Ascending aorta (tissue), 2 donors: Measurements from ENCODE around the gene C1QC. TPM values are rescaled to one million over a fixed set of nuclear protein-coding genes. Genes with fewer than 3 reads are reported as not detected.
"Not testable (repeated sequence)": the region's sequence is repeated elsewhere in the genome, so short reads cannot be mapped to it uniquely, and the experiment has no call there.

Experiments
- DNase-seq, 2 donors: peaks; one replicate each; pipeline ENCODE4 v3.0.0-alpha.2; 2019; ENCODE audit warnings: low spot score in 2 of 2
- H3K27ac ChIP-seq, 2 donors: fragments of 200-600 bp; sonication (generic); one replicate each; pipeline ENCODE4 v1.5.1; 2016 to 2017; ENCODE audit warnings: mild to moderate bottlenecking in 1 of 2
- H3K27me3 ChIP-seq: fragments of 200-600 bp; sonication (generic); one replicate; pipeline ENCODE4 v1.5.1; 2017
- H3K36me3 ChIP-seq, 2 donors: fragments of 200-600 bp; sonication (generic); one replicate each; pipeline ENCODE4 v1.5.1; 2016
- H3K4me1 ChIP-seq, 2 donors: fragments of 200-600 bp; sonication (generic); one replicate each; pipeline ENCODE4 v1.5.1; 2016 to 2017; ENCODE audit warnings: mild to moderate bottlenecking in 1 of 2
- H3K4me3 ChIP-seq, 2 donors: fragments of 200-600 bp; sonication (generic); one replicate each; pipeline ENCODE4 v1.5.1; 2016 to 2017; ENCODE audit warnings: mild to moderate bottlenecking in 1 of 2
- H3K9me3 ChIP-seq, 2 donors: fragments of 200-600 bp; sonication (generic); one replicate each; pipeline ENCODE4 v1.5.1; 2016
- intact Hi-C: fragments of 100-400 bp; cut with DNase I; formaldehyde crosslinking; loops from one replicate; pipeline ENCODE4 v1.15.1; 2023
- total RNA-seq: library from RNA; depleted of rRNA; stranded (reverse); fragments of >200 nt; gene quantifications from one replicate; pipeline ENCODE4 v1.1.0, GENCODE V29; 2016
- TF ChIP-seq, protein P1 (sequence below), 3 experiments: fragments of 200-600 bp in 2 of 3; fragments of 450-650 bp in 1 of 3; sonication (generic) in 2 of 3; IDR thresholded peaks; one replicate each; pipeline ENCODE4 v1.5.1; 2016 to 2019; ENCODE audit warnings: antibody characterized with exemption in 3 of 3, mild to moderate bottlenecking in 1 of 3, moderate library complexity in 1 of 3

The C1QC gene
- total RNA-seq, 1 donor from 2014 or later: 350 TPM

DNA sequence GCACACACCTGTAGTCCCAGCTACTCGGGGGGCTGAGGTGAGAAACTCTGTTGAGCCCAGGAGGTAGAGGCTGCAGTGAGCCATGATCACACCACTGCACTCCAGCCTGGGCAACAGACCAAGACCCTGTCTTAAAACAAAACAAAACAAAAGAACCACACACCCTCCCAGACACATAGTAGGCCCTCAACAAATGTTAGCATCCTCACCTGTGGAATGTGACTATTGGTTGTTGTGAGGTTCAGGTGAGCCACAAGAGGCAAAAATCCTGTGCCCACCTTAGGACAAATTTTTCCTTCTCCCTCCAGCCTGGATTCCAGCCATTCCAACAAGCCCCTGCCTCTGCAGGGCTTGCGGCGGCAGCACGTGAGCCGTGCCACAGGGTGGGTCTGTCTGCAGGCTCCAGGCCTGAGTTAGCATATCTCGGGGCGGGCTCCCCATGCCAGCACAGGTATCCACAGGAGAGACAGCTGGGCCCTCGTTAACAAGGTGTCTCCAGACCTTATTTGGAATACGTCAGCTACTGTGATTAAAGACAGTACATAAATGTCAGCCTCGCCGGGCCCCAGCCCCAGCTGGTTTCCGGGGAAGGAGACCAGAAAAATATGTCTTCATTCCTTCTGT, 27.0 kb downstream of the C1QC start:
- Histone ChIP-seq H3K4me1 (no peaks in the 10 kb centered on the region), H3K36me3 (no peaks in the 10 kb centered on the region), H3K9me3 (no peaks in the 10 kb centered on the region), H3K4me3 (no peak overlapping the region), H3K27ac (no peak overlapping the region), H3K27me3 (no peaks in the 10 kb centered on the region)
- no peak for DNase-seq
- intact Hi-C loops: no loop called here
- TF ChIP-seq, protein P1, sequence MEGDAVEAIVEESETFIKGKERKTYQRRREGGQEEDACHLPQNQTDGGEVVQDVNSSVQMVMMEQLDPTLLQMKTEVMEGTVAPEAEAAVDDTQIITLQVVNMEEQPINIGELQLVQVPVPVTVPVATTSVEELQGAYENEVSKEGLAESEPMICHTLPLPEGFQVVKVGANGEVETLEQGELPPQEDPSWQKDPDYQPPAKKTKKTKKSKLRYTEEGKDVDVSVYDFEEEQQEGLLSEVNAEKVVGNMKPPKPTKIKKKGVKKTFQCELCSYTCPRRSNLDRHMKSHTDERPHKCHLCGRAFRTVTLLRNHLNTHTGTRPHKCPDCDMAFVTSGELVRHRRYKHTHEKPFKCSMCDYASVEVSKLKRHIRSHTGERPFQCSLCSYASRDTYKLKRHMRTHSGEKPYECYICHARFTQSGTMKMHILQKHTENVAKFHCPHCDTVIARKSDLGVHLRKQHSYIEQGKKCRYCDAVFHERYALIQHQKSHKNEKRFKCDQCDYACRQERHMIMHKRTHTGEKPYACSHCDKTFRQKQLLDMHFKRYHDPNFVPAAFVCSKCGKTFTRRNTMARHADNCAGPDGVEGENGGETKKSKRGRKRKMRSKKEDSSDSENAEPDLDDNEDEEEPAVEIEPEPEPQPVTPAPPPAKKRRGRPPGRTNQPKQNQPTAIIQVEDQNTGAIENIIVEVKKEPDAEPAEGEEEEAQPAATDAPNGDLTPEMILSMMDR (IDR thresholded peaks at IDR 0.05): no peak

DNA sequence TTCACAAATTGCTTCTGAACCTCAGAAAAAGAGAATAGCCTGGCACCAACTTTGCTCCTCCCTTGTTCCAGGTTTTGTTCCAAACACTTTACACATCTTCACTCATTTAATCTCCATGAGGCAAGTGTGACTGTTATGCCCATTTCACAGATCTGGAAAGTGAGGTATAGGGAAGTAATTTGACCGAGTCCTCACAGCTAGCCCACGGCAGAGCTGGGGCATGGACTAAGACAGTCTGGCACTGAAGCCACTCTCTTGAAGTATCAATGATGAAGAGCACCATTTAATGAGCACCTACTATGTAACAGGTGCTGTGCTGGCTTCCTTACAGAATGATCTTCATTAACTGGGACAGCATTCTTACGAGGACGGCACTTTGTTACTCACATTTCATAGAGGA, 28.6 kb downstream of the C1QC start:
- DNase-seq: no peak
- H3K4me1 ChIP-seq: no peaks in the 10 kb centered on the region
- H3K27ac ChIP-seq: no peak overlapping the region
- no peak overlapping the region for H3K4me3 ChIP-seq
- H3K27me3 ChIP-seq: no peaks in the 10 kb centered on the region
- H3K9me3 ChIP-seq: no peaks in the 10 kb centered on the region
- H3K36me3 ChIP-seq: no peaks in the 10 kb centered on the region
- TF ChIP-seq, protein P1 (IDR thresholded peaks at IDR 0.05): no peak
- intact Hi-C loops: no loop called here

DNA sequence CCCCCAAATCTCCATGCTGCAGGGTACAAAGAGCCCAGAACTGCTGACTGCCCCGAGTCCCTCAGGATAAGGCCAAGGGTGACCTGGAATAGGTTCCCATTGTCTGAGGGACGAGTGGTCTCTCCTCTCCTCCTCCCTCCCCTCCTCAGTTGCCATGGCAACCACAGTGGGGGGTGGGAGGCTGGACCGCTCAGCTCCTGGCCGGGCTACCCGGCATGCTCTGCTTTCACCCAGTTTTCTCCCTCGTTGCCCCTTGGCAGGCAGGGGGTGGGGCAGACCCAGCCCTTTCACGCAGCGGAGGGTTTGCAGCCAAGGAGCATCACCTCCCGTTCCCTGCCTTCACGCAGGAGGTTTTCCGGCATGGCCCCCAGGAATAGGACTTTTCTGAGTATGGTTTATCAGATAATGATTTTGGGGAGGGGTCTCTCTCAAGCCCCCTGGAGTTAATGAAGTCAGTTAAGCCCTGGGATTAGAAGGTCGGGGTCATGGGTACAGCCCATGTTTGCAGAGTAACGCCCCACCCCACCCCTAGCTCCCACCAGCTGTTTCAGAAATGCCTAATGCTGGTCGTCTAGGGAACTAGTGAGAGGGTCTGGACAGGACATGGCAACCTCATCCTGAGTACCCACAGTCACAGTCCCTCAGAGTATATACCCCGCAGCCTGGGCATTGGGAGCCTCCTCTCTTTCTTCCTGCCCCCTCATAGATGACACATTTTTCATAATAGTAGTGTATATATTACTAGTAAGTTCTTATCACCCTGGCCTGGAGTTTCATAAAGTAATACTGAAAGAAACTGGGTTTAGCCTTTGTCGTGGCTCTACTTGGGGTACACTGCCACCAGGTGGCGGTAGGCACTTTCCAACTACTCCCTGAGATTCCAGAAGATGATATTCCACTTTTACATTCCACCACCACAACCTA, 30.3 kb downstream of the C1QC start:
- no peak for DNase-seq
- Histone ChIP-seq H3K27me3 (no peaks in the 10 kb centered on the region), H3K4me1 (no peaks in the 10 kb centered on the region)

DNA sequence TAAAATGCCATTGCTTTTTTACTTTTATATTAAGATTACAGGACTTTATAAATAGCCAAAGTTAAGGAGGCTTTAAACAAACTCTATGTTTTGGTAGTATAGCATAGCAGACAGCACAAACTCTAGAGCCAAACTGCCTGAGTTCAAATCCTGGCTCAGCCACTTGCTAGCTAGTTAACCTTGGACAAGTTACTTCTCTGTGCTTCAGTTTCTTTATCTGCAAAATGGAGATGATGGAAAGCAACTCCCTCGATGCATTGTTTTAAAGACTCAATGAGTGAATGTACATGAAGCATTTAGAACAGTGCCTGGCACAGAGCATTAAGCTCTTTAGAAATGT, 30.9 kb downstream of the C1QC start:
- intact Hi-C loops: no loop called here
- no peak overlapping the region for H3K4me3 ChIP-seq
- H3K36me3 ChIP-seq: no peaks in the 10 kb centered on the region
- no peaks in the 10 kb centered on the region for H3K4me1 ChIP-seq
- TF ChIP-seq, protein P1 (IDR thresholded peaks at IDR 0.05): peak in 1 of 3 experiments; percentile 13
- H3K27ac ChIP-seq: no peak overlapping the region
- H3K9me3 ChIP-seq: no peaks in the 10 kb centered on the region
- H3K27me3 ChIP-seq: no peaks in the 10 kb centered on the region
- DNase-seq: no peak

More for the DNA sequence above, 30.3 kb downstream of the C1QC start:
- TF ChIP-seq, protein P1 (IDR thresholded peaks at IDR 0.05): peak in 1 of 3 experiments; percentile 47
- no peaks in the 10 kb centered on the region for H3K36me3 ChIP-seq
- H3K4me3 ChIP-seq: no peak overlapping the region
- no peak overlapping the region for H3K27ac ChIP-seq
- H3K9me3 ChIP-seq: no peaks in the 10 kb centered on the region
- intact Hi-C loops: no loop called here

DNA sequence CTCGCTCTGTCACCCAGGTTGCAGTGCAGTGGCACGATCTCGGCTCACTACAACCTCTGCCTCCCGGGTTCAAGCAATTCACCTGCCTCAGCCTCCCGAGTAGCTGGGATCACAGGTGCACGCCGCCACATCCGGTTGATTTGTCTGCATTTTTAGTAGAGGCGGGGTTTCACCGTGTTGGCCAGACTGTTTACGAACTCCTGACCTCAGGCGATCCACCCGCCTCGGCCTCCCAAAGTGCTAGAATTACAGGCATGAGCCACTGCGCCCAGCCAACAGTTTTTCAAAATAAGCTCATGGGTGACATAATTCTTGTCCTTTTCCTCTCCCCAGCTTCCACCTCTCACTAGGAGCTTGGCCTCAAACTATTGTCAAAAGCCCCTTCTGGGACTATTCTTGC, 32.7 kb downstream of the C1QC start:
- H3K27ac ChIP-seq, H3K27me3 ChIP-seq, intact Hi-C loops, H3K9me3 ChIP-seq, H3K4me3 ChIP-seq, H3K4me1 ChIP-seq, H3K36me3 ChIP-seq, DNase-seq: not testable (repeated sequence)

DNA sequence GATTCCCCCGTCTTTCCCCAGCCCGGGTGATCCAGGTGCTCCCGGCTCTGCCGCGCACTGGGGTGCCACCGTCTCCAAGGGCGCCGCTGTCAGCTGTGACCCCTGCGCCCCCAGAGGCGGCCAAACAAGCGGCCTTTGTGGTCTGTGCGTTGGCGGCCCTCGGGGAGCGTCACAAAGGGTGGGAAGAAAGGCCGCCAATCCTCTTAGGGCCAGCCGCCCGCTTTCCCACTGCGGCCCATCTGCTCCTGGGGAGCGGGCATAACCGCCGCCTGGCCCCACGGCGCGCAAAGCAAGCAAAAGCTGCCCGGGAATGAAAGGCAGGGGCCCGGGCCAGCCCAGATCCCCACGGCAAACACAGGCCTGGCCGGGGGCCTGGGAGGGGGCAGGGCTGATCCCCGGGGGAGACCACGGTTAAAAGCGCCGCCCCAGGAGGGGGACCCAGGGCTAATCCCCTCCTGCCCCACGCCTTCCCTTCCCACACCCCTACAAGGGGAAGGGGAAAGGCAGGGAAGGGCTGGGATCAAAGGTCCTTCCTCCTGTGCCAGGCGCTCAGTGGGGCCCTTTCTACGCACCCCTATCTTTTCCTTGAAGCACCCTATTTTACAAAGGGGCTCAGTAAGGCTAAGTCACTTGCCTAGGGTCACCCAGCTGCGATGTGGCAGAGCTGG, 33.6 kb downstream of the C1QC start:
- TF ChIP-seq, protein P1 (IDR thresholded peaks at IDR 0.05): no peak
- H3K9me3 ChIP-seq: no peaks in the 10 kb centered on the region
- no peak overlapping the region for H3K4me3 ChIP-seq
- no peak for DNase-seq
- no peak overlapping the region for H3K27ac ChIP-seq
- H3K27me3 ChIP-seq: no peaks in the 10 kb centered on the region
- no peaks in the 10 kb centered on the region for H3K4me1 ChIP-seq
- no peaks in the 10 kb centered on the region for H3K36me3 ChIP-seq
- intact Hi-C loops: no loop called here
